Mesothelial cell of epicardium (in vitro differentiated cells): ENCODE measurements around the gene CLNK. TPM values are rescaled to one million over a fixed set of nuclear protein-coding genes. Genes with fewer than 3 reads are reported as not detected.

Experiments used
- DNase-seq, 2 experiments: peaks; one replicate each; pipeline ENCODE4 v3.0.0; 2021; ENCODE audit warnings: low spot score in 2 of 2; ENCODE audit not compliant: unreplicated experiment in 2 of 2
- H3K27ac Mint-ChIP-seq: 2 replicates; pipeline ENCODE4 v1.8.0; 2021; ENCODE audit warnings: mixed read lengths
- H3K27me3 Mint-ChIP-seq: 2 replicates; pipeline ENCODE4 v1.8.0; 2021; ENCODE audit warnings: low read depth, mixed read lengths
- H3K36me3 Mint-ChIP-seq: 2 replicates; pipeline ENCODE4 v1.8.0; 2021; ENCODE audit warnings: mixed read lengths
- H3K4me1 Mint-ChIP-seq: 2 replicates; pipeline ENCODE4 v1.8.0; 2021; ENCODE audit warnings: mixed read lengths
- H3K4me3 Mint-ChIP-seq: 2 replicates; pipeline ENCODE4 v1.8.0; 2021; ENCODE audit warnings: mild to moderate bottlenecking, moderate library complexity, mixed read lengths
- H3K9me3 Mint-ChIP-seq: 2 replicates; pipeline ENCODE4 v1.8.0; 2021; ENCODE audit warnings: mixed read lengths
- CTCF ChIP-seq: fragments of 200-600 bp; sonication (generic); IDR thresholded peaks from one replicate; pipeline ENCODE4 v1.5.0; 2021; ENCODE audit warnings: antibody characterized with exemption; ENCODE audit not compliant: unreplicated experiment
- total RNA-seq: library from RNA; stranded (reverse); gene quantifications from 3 replicates; pipeline ENCODE4 v1.2.1, GENCODE V29; 2021

CLNK gene
- total RNA-seq, 1 donor from 2014 or later, result not detected

DNA sequence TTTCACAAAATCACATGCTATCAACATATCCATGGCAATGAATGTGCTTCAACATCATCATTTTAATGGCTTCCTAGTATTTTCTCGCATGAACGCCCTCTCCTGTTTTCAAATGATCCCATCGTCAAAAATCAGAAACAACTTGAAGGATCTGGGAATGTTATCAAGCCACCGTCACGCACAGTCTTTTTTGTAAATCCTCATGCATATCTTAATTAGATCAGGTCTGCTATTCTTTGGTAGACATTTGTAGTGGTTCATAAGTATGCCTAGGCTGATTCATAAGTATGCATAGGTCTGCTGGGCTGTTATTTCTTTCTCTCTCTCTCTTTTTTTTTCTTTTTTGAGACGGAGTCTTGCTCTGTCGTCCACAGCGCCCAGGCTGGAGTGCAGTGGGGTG is 101.6 kb downstream of the CLNK start:
- H3K36me3 Mint-ChIP-seq, result no peaks in the 10 kb centered on the region
- H3K4me3 Mint-ChIP-seq, result no peak overlapping the region
- no peaks in the 10 kb centered on the region for H3K9me3 Mint-ChIP-seq
- TF ChIP-seq CTCF, result no peak
- peaks cover 37% of the 10 kb centered on the region for H3K4me1 Mint-ChIP-seq
- H3K27ac Mint-ChIP-seq, result no peak overlapping the region
- no peak for DNase-seq
- no peaks in the 10 kb centered on the region for H3K27me3 Mint-ChIP-seq

- DNase-seq, result no peak
- Mint-ChIP-seq H3K27me3 (no peaks in the 10 kb centered on the region), H3K36me3 (no peaks in the 10 kb centered on the region), H3K4me1 (peaks cover 41% of the 10 kb centered on the region), H3K9me3 (no peaks in the 10 kb centered on the region), H3K4me3 (no peak overlapping the region), H3K27ac (no peak overlapping the region)
- peak; percentile 84 for TF ChIP-seq CTCF
Measured at GRCh38 chr4:10582059-10582686, 102.4 kb downstream of the CLNK start.

DNA sequence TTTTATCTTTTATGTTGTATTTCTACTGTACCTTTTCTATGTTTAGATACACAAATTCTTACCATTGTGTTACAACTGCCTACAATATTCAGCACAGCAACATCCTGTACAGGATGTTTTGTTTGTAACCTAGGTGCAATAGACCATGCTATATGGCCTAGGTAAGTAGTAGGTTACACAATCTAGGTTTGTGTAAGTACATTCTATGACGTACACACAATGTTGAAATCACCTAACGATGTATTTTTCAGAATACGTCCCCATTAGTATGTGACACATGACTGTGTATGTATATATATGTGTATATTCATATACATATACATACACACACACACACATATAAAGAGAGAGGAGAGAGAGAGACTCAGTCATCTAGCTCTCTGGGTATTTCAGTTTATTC is 103.5 kb downstream of the CLNK start:
- no peak for DNase-seq
- Mint-ChIP-seq H3K4me3 (no peak overlapping the region), H3K27me3 (no peaks in the 10 kb centered on the region), H3K4me1 (peaks cover 48% of the 10 kb centered on the region), H3K36me3 (no peaks in the 10 kb centered on the region), H3K9me3 (no peaks in the 10 kb centered on the region), H3K27ac (no peak overlapping the region)
- TF ChIP-seq CTCF, result no peak

DNA sequence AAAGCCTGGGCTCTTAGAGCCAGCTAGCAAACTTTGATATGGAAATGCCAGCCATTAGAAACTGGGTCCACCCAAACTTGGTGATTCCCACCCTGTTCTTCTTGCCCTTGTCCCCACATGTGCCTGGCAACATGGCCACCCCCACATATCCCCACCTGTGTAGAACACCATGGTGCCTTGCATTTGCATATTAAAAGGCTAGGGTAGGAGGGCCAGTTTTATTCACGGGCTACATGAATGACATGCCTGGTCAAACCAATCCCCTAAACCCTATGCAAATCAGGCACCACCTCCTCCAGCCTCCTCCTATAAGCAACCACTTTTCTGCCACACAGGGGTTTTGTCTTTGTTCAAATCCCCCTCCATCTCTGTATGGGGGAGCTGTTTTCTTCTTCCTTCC is 104.9 kb downstream of the CLNK start:
- TF ChIP-seq CTCF, result no peak
- Mint-ChIP-seq H3K36me3 (no peaks in the 10 kb centered on the region), H3K9me3 (no peaks in the 10 kb centered on the region), H3K27ac (no peak overlapping the region), H3K4me1 (peaks cover 51% of the 10 kb centered on the region), H3K27me3 (no peaks in the 10 kb centered on the region), H3K4me3 (no peak overlapping the region)
- no peak for DNase-seq

- Mint-ChIP-seq H3K36me3 (no peaks in the 10 kb centered on the region), H3K4me1 (peaks cover 33% of the 10 kb centered on the region), H3K27me3 (no peaks in the 10 kb centered on the region), H3K9me3 (no peaks in the 10 kb centered on the region), H3K27ac (peak overlapping the region; percentile 82), H3K4me3 (no peak overlapping the region)
- DNase-seq, result no peak
- no peak for TF ChIP-seq CTCF
Measured at GRCh38 chr4:10577508-10578426, 106.8 kb downstream of the CLNK start.
